ENCODE results near the gene PPP1R9A.

- TF ChIP-seq ZFX (IDR thresholded peaks at IDR 0.05) (no peak), CTCF (conservative IDR thresholded peaks at IDR 0.05) (no peak)
Measured at GRCh38 chr7:95041031-95041430, 133.6 kb downstream of the PPP1R9A start.
